ENCODE results near the gene DUSP21. TPM values are rescaled to one million over a fixed set of nuclear protein-coding genes. Genes with fewer than 3 reads are reported as not detected.

The DUSP21 gene
- total and polyA plus RNA-seq, 2 donors (not counting 3 experiments of a cell fraction or from before 2014, with no cell fraction given): not detected

- no peak overlapping the region for H3K4me3 ChIP-seq (replicated peaks in 1 of 3; ENCODE audit: insufficient read depth in 1 of 3, low read depth in 1 of 3, low read length in 3 of 3)
- no peaks in the 10 kb centered on the region for H3K4me1 ChIP-seq (ENCODE audit: control insufficient read depth, extremely low read depth, insufficient read depth, low read length)
- intact Hi-C loops (cut with micrococcal nuclease): no loop called here
- H3K9ac ChIP-seq (replicated peaks; ENCODE audit: extremely low read depth, insufficient read depth, low read length): no peak overlapping the region
- H3K4me2 ChIP-seq (ENCODE audit: insufficient read depth, low read length): no peak overlapping the region
- CTCF ChIA-PET: no interaction called here
- H4K20me1 ChIP-seq (replicated peaks; ENCODE audit: control insufficient read depth, extremely low read depth, insufficient read depth, low read length): no peaks in the 10 kb centered on the region
- no peak for DNase-seq (ENCODE audit: low read depth, low spot score)
- no peak for FAIRE-seq
- POLR2A ChIA-PET: no interaction called here
- H3K9me3 ChIP-seq (replicated peaks; ENCODE audit: control insufficient read depth, insufficient read depth, low read length): no peaks in the 10 kb centered on the region
- no peak overlapping the region for H3K27ac ChIP-seq (ENCODE audit: insufficient read depth, low read depth, low read length)
- no peaks in the 10 kb centered on the region for H3K36me3 ChIP-seq (ENCODE audit: control insufficient read depth in 2 of 2, extremely low read depth in 1 of 2, insufficient read depth in 2 of 2, low read length in 2 of 2)
- dilution Hi-C loops (cut with MboI; ENCODE audit: extremely low pct_ligation_motif_present, low sequenced_read_pairs): no loop called here
- no peaks in the 10 kb centered on the region for H3K79me2 ChIP-seq (ENCODE audit: control insufficient read depth, insufficient read depth, low read length)
- no TSS peak for BruUV-seq (replicated peaks)
- H2AFZ ChIP-seq (ENCODE audit: low read depth, low read length): no peak overlapping the region
- TF ChIP-seq MYC (IDR thresholded peaks at IDR 0.05; ENCODE audit: low read depth, low read length) (no peak), JUN (IDR thresholded peaks at IDR 0.05; ENCODE audit: borderline replicate concordance, insufficient read depth, insufficient read length, low read depth) (no peak), GATA2 (IDR thresholded peaks at IDR 0.05; ENCODE audit: insufficient read depth, insufficient read length, low read depth, low read length) (no peak), POLR2AphosphoS5 (IDR thresholded peaks at IDR 0.05; ENCODE audit: insufficient read depth, low read depth, low read length) (no peak), EZH2 (IDR thresholded peaks at IDR 0.05; ENCODE audit: borderline replicate concordance, low read depth, low read length, severe bottlenecking) (no peak), FOS (IDR thresholded peaks at IDR 0.05; ENCODE audit: borderline replicate concordance, insufficient read depth, low read length) (no peak), POLR2A (IDR thresholded peaks at IDR 0.05; ENCODE audit: low read depth, low read length) (no peak), MAX (IDR thresholded peaks at IDR 0.05; ENCODE audit: insufficient read depth, insufficient read length) (no peak)
- TF ChIP-seq, protein P1, sequence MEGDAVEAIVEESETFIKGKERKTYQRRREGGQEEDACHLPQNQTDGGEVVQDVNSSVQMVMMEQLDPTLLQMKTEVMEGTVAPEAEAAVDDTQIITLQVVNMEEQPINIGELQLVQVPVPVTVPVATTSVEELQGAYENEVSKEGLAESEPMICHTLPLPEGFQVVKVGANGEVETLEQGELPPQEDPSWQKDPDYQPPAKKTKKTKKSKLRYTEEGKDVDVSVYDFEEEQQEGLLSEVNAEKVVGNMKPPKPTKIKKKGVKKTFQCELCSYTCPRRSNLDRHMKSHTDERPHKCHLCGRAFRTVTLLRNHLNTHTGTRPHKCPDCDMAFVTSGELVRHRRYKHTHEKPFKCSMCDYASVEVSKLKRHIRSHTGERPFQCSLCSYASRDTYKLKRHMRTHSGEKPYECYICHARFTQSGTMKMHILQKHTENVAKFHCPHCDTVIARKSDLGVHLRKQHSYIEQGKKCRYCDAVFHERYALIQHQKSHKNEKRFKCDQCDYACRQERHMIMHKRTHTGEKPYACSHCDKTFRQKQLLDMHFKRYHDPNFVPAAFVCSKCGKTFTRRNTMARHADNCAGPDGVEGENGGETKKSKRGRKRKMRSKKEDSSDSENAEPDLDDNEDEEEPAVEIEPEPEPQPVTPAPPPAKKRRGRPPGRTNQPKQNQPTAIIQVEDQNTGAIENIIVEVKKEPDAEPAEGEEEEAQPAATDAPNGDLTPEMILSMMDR (IDR thresholded peaks at IDR 0.05; ENCODE audit: extremely low read depth in 1 of 2, insufficient read depth in 1 of 2, low read depth in 1 of 2, low read length in 2 of 2): no peak
- H3K9me1 ChIP-seq (replicated peaks; ENCODE audit: control insufficient read depth, extremely low read depth, insufficient read depth, low read length): no peaks in the 10 kb centered on the region
- no peaks in the 10 kb centered on the region for H3K27me3 ChIP-seq (ENCODE audit: control insufficient read depth in 2 of 2, insufficient read depth in 2 of 2, low read length in 2 of 2)
Measured at GRCh38 chrX:44829832-44830231, 14.0 kb upstream of the DUSP21 start.
